WERI-Rb-1 (cell line): ENCODE results near the gene SPIRE1.

Experiments
- DNase-seq: peaks from one replicate; pipeline ENCODE4 v3.0.0-alpha.2; 2020
- H3K27ac ChIP-seq: fragments of 250-450 bp; sonication (Bioruptor Pico); 2 replicates; pipeline ENCODE4 v1.5.1; 2020; ENCODE audit warnings: mild to moderate bottlenecking, moderate library complexity
- H3K27me3 ChIP-seq: fragments of 250-450 bp; sonication (Bioruptor Pico); 2 replicates; pipeline ENCODE4 v1.5.1; 2021; ENCODE audit warnings: mild to moderate bottlenecking, low read depth, moderate library complexity; ENCODE audit not compliant: insufficient read depth, severe bottlenecking
- H3K36me3 ChIP-seq: fragments of 250-450 bp; sonication (Bioruptor Pico); 2 replicates; pipeline ENCODE4 v1.5.1; 2020; ENCODE audit warnings: mild to moderate bottlenecking, moderate library complexity
- H3K4me3 ChIP-seq: 2 replicates; pipeline ENCODE4 v1.5.1; 2011; ENCODE audit warnings: low read depth, mild to moderate bottlenecking, control low read depth, low read length
- H3K9me3 ChIP-seq: fragments of 250-450 bp; sonication (Bioruptor Pico); 2 replicates; pipeline ENCODE4 v1.5.1; 2021; ENCODE audit warnings: mild to moderate bottlenecking, moderate library complexity; ENCODE audit not compliant: severe bottlenecking
- TF ChIP-seq, protein P1 (sequence below): IDR thresholded peaks from 2 replicates; pipeline ENCODE4 v1.5.1; 2011; ENCODE audit warnings: low read depth, mild to moderate bottlenecking, control low read depth, inconsistent platforms, low read length

Gene SPIRE1

DNA sequence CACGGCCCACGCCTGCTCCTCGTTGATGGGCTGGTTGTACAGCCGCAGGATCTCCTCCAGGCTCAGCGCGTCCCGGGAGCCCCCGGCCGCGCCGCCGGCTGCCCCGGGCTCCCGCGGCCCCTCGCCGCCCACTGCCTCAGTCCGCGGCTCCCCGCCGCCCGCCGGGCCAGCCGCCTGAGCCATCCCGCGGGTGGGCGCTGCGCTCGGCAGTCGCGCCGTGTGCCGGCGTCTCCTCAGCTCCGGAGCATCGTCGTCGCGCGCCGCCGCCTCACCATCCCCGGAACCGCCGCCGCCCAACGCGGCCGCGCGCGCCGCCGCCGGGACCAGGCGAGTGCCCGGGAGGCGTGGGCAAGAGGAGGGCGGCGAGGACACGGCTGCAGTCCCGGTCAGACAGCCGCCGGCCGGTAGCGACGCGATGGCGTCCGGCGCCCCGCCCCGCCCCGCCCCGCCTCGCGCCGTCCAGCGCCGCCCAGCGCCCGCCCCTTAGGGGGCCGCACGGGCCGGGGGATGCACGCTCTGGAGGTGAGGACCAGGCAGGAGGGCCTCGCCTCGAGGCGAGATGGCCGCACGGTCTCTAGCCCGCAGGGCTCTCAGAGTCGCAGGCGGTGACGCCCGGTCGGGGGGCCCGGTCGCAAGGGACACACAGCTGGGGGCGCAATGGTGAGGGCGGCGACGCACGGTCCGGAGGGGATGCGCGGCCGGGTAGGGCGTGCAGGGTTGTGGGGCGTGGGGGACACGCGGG is at the start of gene SPIRE1:
Gene SPIRE1 (minus strand): TSS at position 424 of the 742 bp plus-strand sequence. CDS start 241 bp downstream, at position 183.
- DNase-seq: peak; percentile 78
- TF ChIP-seq, protein P1, sequence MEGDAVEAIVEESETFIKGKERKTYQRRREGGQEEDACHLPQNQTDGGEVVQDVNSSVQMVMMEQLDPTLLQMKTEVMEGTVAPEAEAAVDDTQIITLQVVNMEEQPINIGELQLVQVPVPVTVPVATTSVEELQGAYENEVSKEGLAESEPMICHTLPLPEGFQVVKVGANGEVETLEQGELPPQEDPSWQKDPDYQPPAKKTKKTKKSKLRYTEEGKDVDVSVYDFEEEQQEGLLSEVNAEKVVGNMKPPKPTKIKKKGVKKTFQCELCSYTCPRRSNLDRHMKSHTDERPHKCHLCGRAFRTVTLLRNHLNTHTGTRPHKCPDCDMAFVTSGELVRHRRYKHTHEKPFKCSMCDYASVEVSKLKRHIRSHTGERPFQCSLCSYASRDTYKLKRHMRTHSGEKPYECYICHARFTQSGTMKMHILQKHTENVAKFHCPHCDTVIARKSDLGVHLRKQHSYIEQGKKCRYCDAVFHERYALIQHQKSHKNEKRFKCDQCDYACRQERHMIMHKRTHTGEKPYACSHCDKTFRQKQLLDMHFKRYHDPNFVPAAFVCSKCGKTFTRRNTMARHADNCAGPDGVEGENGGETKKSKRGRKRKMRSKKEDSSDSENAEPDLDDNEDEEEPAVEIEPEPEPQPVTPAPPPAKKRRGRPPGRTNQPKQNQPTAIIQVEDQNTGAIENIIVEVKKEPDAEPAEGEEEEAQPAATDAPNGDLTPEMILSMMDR: no peak
- peak within 1 kb of the TSS; percentile 86 for H3K27ac ChIP-seq

DNA sequence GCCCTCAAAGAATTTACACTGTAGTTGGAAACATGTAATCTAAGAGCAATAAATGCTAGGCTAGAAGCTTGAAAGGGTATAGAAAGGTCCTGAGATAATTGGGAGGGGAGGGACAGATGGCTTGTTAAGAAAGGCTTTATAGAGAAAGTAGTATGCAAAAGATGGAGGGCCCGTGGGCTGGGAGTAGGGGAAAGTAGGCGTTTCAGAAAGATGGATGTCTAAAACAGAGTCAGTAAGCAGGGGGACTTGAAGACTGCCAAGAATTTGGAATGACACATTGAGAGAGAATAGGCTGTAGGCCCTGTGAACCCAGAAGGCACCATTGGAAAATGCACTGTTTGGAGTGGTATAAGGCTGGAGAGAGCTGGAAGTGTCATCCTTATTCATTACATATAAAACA is 45.8 kb upstream of the SPIRE1 start:
- DNase-seq: no peak
- Histone ChIP-seq H3K4me3 (peak overlapping the region; percentile 99), H3K9me3 (no peaks in the 10 kb centered on the region), H3K36me3 (peaks cover 54% of the 10 kb centered on the region), H3K27me3 (no peaks in the 10 kb centered on the region), H3K27ac (peak overlapping the region; percentile 99)
- TF ChIP-seq, protein P1: no peak

More for the DNA sequence above, at the start of gene SPIRE1:
- H3K9me3 ChIP-seq: no peaks in the 10 kb centered on the region
- no peaks in the 10 kb centered on the region for H3K27me3 ChIP-seq
- peak within 1 kb of the TSS; percentile 91 for H3K4me3 ChIP-seq
- H3K36me3 ChIP-seq: no peaks in the 10 kb centered on the region

DNA sequence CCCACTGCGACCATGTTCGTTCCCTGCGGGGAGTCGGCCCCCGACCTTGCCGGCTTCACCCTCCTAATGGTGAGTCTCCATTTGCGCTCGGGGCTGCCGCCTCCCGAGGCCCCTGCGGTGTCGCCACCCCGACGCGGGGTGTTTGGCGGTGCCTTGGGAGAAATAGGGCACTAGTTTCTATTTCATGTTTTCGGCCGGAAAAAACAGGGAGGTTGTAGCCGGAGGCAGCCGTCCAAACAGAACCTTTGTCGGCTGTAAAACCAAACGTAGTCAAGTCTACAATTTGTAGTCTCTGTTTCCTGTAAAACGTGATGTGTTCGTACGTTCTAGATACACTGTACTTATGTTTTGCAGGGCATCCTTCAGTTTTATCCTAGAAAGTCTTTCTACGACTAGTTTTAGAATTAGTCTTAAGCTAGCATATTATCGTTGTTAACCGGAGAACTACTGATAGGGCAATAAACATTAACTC is 45.2 kb upstream of the SPIRE1 start:
- Histone ChIP-seq H3K9me3 (no peaks in the 10 kb centered on the region), H3K36me3 (peaks cover 56% of the 10 kb centered on the region), H3K27ac (peak overlapping the region; percentile 99), H3K4me3 (peak overlapping the region; percentile 99), H3K27me3 (no peaks in the 10 kb centered on the region)
- DNase-seq: no peak
- TF ChIP-seq, protein P1: no peak

DNA sequence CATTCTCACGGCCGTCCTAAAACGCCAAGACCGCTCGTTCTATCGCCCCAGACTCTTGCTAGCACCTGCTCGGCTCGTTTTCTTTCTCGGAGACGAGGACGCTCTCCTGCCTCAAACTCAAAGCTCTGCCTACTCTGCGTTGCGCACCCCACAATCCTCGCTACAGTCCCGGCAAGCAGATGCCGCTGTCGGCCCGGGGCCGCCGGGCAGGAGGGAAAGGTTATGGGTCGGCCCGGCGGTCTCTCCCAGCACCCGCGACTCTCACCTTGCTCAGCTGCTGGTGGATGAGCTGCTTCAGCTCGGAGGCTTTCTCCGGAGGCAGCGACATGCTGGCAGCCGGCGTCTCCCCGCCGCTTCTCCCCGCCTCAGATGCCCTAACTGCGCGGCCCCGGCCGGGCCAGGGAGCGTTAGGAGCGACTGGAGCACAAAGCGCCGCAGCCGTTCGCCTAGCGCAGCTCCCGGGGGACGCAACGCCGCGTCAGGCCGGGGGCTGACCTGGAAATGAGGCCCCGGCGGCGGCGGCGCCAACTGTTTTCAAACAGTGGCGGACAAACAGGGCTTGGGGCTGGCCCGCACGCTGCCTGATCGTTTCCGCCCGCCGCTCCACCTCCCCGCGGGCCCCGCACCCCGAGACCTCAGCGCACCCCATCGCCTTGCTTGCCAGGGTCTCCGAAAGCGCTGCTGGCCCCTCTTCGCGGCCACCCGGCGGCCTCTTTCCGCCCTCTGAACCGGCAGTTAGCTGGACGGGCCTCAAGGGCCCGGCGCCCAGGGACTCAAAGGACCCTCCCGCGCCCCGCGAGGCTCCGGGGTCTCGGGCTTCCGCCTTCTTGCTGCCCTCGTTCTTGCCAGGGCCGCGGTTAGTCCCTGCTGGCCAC is 44.6 kb upstream of the SPIRE1 start, which contains the start of the genes CEP76 and PSMG2:
Gene CEP76 (minus strand): TSS at position 503 of the 875 bp plus-strand sequence. CDS start 175 bp downstream, at position 328.
Gene PSMG2 (plus strand): TSS at position 822 of the 875 bp plus-strand sequence. CDS start 66 bp downstream, outside the sequence.
- H3K36me3 ChIP-seq: peaks cover 52% of the 10 kb centered on the region
- peak; percentile 90 for DNase-seq
- TF ChIP-seq, protein P1: no peak
- H3K27ac ChIP-seq: peak within 1 kb of the TSS; percentile 99
- no peaks in the 10 kb centered on the region for H3K27me3 ChIP-seq
- H3K9me3 ChIP-seq: no peaks in the 10 kb centered on the region
- peak within 1 kb of the TSS; percentile 99 for H3K4me3 ChIP-seq

DNA sequence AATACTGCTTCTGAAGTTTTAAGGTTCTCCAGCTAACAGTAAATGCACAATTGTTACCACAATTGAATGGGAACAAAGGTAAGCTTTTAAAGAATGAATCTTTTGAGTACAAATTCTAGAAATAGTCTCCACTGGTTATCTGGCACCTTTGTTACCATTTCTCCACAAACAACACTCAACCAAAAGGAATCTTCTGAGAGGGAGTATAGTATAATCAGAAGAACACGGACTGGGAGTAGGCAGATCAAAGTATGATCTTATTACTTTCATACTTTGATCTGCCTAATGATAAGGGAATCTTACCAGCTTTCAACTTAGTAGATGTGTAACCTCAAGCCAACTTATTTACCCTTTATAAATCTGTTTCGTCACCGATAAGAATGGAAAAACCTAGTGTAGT is 43.3 kb upstream of the SPIRE1 start:
- Histone ChIP-seq H3K27ac (no peak overlapping the region; the same call in 1 of the 2 replicates), H3K27me3 (no peaks in the 10 kb centered on the region), H3K4me3 (peak overlapping the region; percentile 99; the same call in 1 of the 2 replicates), H3K9me3 (no peaks in the 10 kb centered on the region), H3K36me3 (peaks cover 52% of the 10 kb centered on the region)
- TF ChIP-seq, protein P1: no peak
- DNase-seq: no peak
